ENCODE results near the gene CHI3L2. TPM values are rescaled to one million over a fixed set of nuclear protein-coding genes. Genes with fewer than 3 reads are reported as not detected.
A peak's percentile ranks its signal among the peaks of the same experiment; 100 is the strongest.

Gene CHI3L2
- total RNA-seq, 2 donors from 2014 or later = 9.0 to 10.6 TPM

DNA sequence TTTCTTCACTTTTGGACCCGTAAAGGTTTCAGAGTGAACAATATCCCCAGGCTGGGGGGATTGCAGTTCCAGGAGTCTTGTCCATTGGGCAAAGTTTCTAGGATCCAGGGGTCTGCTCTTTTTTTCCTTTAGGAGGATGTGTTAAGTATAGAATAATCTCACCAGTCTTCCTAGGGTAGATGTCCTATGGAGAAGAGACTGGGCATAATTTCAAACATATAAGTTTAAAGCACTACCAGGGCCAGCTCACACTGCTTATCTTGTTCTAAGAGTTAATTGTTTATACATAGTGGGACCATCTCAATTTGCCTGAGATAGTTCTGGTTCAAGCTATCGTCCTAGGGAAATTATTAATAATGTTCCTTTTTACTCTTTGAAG is 1.2 kb downstream of the CHI3L2 start:
- Mint-ChIP-seq H3K27me3 (ENCODE audit: low read depth) (no peaks in the 10 kb centered on the region), H3K4me1 (ENCODE audit: low read depth) (peaks cover 86% of the 10 kb centered on the region), H3K27ac (no peak overlapping the region), H3K36me3 (ENCODE audit: insufficient read depth in 2 of 2) (no peaks in the 10 kb centered on the region), H3K9me3 (no peaks in the 10 kb centered on the region), H3K4me3 (peak overlapping the region; percentile 51 to 56)
- ATAC-seq (replicated peaks in 1 of 2) (no peak), DNase-seq (no peak)

- DNase-seq (no peak), ATAC-seq (replicated peaks in 1 of 2) (no peak)
- Mint-ChIP-seq H3K27me3 (ENCODE audit: low read depth) (no peaks in the 10 kb centered on the region), H3K4me1 (ENCODE audit: low read depth) (peaks cover 66% of the 10 kb centered on the region), H3K27ac (no peak overlapping the region), H3K9me3 (no peaks in the 10 kb centered on the region), H3K4me3 (peak overlapping the region in 1 of 2 donors; percentile 33), H3K36me3 (ENCODE audit: insufficient read depth in 2 of 2) (no peaks in the 10 kb centered on the region)
Observed at GRCh38 chr1:111232134-111232533, 4.6 kb downstream of the CHI3L2 start.

DNA sequence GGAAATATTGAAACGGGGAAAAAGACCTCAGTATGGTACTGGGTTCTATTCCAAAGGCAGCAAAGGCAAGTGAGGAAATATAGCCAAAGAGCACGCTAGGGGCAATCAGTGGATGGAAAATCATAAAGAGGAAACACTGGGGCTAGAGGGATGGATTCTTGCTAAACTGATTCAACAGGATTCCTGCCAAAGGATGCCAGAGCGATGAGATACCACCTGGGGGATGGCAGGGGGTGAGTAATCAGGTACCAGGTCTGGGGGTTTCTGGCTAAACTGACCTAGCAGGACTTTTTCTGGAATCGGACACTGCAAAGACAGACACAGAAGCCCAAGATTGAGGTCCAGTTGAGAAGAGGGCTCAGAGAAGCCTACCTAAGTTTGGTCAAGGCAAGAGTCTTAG is 6.7 kb downstream of the CHI3L2 start:
- Mint-ChIP-seq H3K36me3 (ENCODE audit: insufficient read depth in 2 of 2) (no peaks in the 10 kb centered on the region), H3K4me3 (no peak overlapping the region), H3K27ac (peak overlapping the region; percentile 10), H3K27me3 (ENCODE audit: low read depth) (no peaks in the 10 kb centered on the region), H3K4me1 (ENCODE audit: low read depth) (peaks cover 45% of the 10 kb centered on the region), H3K9me3 (no peaks in the 10 kb centered on the region)
- DNase-seq = no peak
- ATAC-seq (replicated peaks in 1 of 2) = no peak

- Mint-ChIP-seq H3K27me3 (ENCODE audit: low read depth) (no peaks in the 10 kb centered on the region), H3K4me3 (no peak overlapping the region), H3K4me1 (ENCODE audit: low read depth) (peaks cover 39% of the 10 kb centered on the region), H3K27ac (no peak overlapping the region), H3K9me3 (no peaks in the 10 kb centered on the region), H3K36me3 (ENCODE audit: insufficient read depth in 2 of 2) (no peaks in the 10 kb centered on the region)
- ATAC-seq (replicated peaks in 1 of 2) (peak; percentile 80 to 88), DNase-seq (no peak)
Observed at GRCh38 chr1:111234866-111235265, 7.4 kb downstream of the CHI3L2 start.

GRCh38 chr1:111236379-111236778 is 8.9 kb downstream of the CHI3L2 start:
- no peak overlapping the region for H3K4me3 Mint-ChIP-seq
- ATAC-seq (replicated peaks in 1 of 2) = no peak
- H3K27me3 Mint-ChIP-seq (ENCODE audit: low read depth) = no peaks in the 10 kb centered on the region
- no peak for DNase-seq
- no peaks in the 10 kb centered on the region for H3K9me3 Mint-ChIP-seq
- H3K27ac Mint-ChIP-seq = peak overlapping the region; percentile 39
- H3K4me1 Mint-ChIP-seq (ENCODE audit: low read depth) = peaks cover 23% of the 10 kb centered on the region
- no peaks in the 10 kb centered on the region for H3K36me3 Mint-ChIP-seq (ENCODE audit: insufficient read depth in 2 of 2)

DNA sequence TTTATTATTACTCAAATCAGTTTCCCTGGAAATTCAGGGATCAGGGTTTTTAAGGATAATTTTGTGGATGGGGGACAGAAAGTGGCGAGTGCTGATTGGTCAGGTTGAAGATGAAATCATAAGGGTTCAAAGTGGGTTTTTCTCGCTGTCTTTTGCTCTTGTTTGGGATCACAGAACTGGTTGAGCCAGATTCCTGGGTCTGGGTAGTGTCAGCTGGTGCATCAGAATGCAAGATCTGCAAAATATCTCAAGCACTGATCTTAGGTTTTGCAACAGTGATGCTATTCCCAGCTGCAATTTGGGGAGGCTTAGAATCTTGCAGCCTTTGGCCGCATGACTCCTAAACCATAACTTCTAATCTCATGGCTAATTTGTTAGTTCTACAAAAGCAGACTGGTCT is 9.3 kb downstream of the CHI3L2 start:
- Mint-ChIP-seq H3K36me3 (ENCODE audit: insufficient read depth in 2 of 2) (no peaks in the 10 kb centered on the region), H3K4me3 (no peak overlapping the region), H3K27ac (no peak overlapping the region), H3K9me3 (no peaks in the 10 kb centered on the region), H3K27me3 (ENCODE audit: low read depth) (no peaks in the 10 kb centered on the region), H3K4me1 (ENCODE audit: low read depth) (peaks cover 19% of the 10 kb centered on the region)
- no peak for DNase-seq
- ATAC-seq (replicated peaks in 1 of 2) = no peak

DNA sequence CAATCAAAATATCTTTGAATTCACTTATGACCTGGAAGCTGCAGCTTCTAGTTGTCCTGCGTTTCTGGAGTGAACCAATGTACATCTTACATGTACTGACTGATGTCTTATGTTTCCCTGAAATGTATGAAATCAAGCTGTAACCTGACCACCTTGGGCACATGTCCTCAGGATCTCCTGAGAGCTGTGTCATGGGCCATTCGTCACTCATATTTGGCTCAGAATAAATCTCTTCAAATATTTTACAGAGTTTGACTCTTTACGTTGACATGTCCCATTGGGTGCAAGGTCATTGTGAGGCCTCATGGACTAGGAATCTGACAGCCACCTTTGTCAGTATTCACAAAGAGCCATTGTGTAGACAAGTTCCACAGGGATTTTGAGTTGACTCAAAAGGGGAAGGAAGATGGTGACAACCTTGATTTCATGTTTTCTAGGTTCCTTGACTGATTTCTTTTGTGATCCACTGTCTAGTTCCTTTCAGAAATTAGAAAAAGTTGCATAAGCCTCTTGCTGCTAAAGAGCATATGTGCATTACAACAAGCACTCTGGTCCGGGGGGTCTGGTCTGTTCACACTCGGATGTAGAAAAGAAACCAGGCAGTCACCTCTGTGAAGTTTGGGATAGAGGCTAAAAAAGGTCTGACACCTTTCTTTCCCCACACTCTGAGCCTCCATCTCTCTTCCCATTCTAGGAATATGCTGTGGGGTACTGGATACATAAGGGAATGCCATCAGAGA is 10.7 kb downstream of the CHI3L2 start:
- H3K4me1 Mint-ChIP-seq (ENCODE audit: low read depth) = peaks cover 12% of the 10 kb centered on the region
- DNase-seq (no peak), ATAC-seq (replicated peaks in 1 of 2) (no peak)
- no peak overlapping the region for H3K27ac Mint-ChIP-seq
- no peaks in the 10 kb centered on the region for H3K27me3 Mint-ChIP-seq (ENCODE audit: low read depth)
- H3K9me3 Mint-ChIP-seq = no peaks in the 10 kb centered on the region
- H3K36me3 Mint-ChIP-seq (ENCODE audit: insufficient read depth in 2 of 2) = no peaks in the 10 kb centered on the region
- no peak overlapping the region for H3K4me3 Mint-ChIP-seq

GRCh38 chr1:111241797-111242196 is 14.3 kb downstream of the CHI3L2 start:
- H3K36me3 Mint-ChIP-seq (ENCODE audit: insufficient read depth in 2 of 2) = no peaks in the 10 kb centered on the region
- no peak overlapping the region for H3K27ac Mint-ChIP-seq
- no peaks in the 10 kb centered on the region for H3K27me3 Mint-ChIP-seq (ENCODE audit: low read depth)
- no peaks in the 10 kb centered on the region for H3K9me3 Mint-ChIP-seq
- DNase-seq (no peak), ATAC-seq (replicated peaks in 1 of 2) (no peak)
- H3K4me1 Mint-ChIP-seq (ENCODE audit: low read depth) = no peaks in the 10 kb centered on the region
- H3K4me3 Mint-ChIP-seq = no peak overlapping the region

GRCh38 chr1:111242805-111243523 is 15.5 kb downstream of the CHI3L2 start:
- Mint-ChIP-seq H3K9me3 (no peaks in the 10 kb centered on the region), H3K36me3 (ENCODE audit: insufficient read depth in 2 of 2) (no peaks in the 10 kb centered on the region), H3K27ac (no peak overlapping the region), H3K4me1 (ENCODE audit: low read depth) (no peaks in the 10 kb centered on the region), H3K4me3 (no peak overlapping the region), H3K27me3 (ENCODE audit: low read depth) (no peaks in the 10 kb centered on the region)
- DNase-seq (no peak), ATAC-seq (replicated peaks in 1 of 2) (no peak)

DNA sequence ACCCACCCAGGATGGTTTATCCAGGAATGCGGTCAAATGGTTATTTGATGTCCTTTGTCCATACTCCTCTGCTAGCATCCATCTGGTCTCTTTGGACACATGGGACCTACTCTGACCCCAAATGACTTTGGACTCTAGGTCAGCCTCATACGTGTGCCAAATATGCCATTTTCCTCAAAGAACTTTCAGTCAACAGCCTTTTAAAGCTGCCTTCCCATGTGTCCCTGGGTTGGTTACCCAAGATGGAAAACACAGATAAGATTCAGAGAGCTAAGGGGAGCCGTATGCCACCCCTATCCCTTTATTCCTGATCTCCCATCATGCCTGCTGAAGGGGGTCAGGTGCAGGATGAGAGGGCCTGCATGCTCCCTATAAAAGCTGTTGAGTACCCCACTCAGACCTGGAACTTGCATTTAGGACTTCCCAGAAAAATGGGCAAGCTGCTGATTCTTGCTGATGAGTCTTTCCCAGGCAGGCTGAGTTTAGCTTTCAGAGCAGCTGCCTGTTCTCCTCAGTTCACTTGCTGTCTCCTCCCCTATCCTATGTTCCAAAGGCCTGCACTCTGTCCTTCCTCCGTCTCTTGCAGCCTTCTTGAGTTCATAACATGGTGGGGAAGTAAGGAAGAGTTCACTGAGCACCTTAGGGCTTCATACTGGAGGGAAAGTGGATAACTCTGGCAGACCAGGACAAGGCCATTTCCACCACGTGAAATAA is 19.8 kb downstream of the CHI3L2 start:
- ATAC-seq (replicated peaks in 1 of 2) = no peak
- no peaks in the 10 kb centered on the region for H3K27me3 Mint-ChIP-seq (ENCODE audit: low read depth)
- no peaks in the 10 kb centered on the region for H3K36me3 Mint-ChIP-seq (ENCODE audit: insufficient read depth in 2 of 2)
- no peak overlapping the region for H3K4me3 Mint-ChIP-seq
- no peak for DNase-seq
- peaks cover 16% of the 10 kb centered on the region for H3K4me1 Mint-ChIP-seq (ENCODE audit: low read depth)
- no peak overlapping the region for H3K27ac Mint-ChIP-seq
- H3K9me3 Mint-ChIP-seq = no peaks in the 10 kb centered on the region

DNA sequence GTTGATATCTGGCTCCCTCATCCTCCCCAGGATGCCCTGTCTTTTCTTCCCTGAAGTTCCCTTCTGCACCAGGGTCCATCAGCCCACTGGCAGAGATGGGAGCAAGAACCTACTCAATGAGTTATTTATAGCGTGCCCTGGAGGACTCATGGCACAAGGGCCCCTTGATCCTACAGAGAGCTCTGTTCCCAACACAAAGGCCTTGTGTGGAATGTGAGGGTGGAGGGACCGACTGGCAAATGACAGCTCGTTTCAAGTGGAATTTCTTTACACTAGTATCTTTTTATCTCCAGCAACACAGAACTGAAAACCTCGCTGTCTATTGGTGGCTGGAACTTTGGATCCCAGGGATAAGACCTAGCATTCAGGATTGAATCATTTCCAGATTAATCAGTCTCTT is 22.4 kb downstream of the CHI3L2 start:
- no peak overlapping the region for H3K4me3 Mint-ChIP-seq
- DNase-seq (no peak), ATAC-seq (replicated peaks in 1 of 2) (no peak)
- H3K9me3 Mint-ChIP-seq = no peaks in the 10 kb centered on the region
- H3K27me3 Mint-ChIP-seq (ENCODE audit: low read depth) = no peaks in the 10 kb centered on the region
- H3K36me3 Mint-ChIP-seq (ENCODE audit: insufficient read depth in 2 of 2) = no peaks in the 10 kb centered on the region
- H3K27ac Mint-ChIP-seq = no peak overlapping the region
- H3K4me1 Mint-ChIP-seq (ENCODE audit: low read depth) = peaks cover 20% of the 10 kb centered on the region

- Mint-ChIP-seq H3K27ac (peak overlapping the region; percentile 66), H3K36me3 (ENCODE audit: insufficient read depth in 2 of 2) (no peaks in the 10 kb centered on the region), H3K9me3 (no peaks in the 10 kb centered on the region), H3K27me3 (ENCODE audit: low read depth) (no peaks in the 10 kb centered on the region), H3K4me3 (no peak overlapping the region), H3K4me1 (ENCODE audit: low read depth) (peaks cover 20% of the 10 kb centered on the region)
- DNase-seq = no peak
- ATAC-seq (replicated peaks in 1 of 2) = peak in 1 of 2 donors; percentile 50
Observed at GRCh38 chr1:111251570-111251969, 24.1 kb downstream of the CHI3L2 start.

DNA sequence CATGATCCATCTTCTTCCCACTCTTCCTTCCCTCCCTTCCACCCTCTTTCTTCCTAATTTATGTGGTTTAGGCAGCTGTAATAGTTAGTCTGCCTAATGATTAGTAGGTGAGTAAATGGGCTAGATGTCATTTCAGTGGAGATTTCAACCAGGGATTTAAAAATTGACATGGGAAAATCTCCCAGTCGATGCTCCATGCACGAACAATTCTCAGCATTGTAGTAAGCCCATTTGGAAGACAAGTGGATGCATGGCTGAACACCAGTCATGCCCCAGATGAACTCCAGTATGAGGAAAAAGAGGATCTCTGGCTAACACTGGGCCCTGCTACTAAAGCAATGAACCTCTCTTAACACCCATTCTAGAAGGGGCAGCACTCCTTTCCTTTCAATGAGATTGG is 25.3 kb downstream of the CHI3L2 start:
- H3K27me3 Mint-ChIP-seq (ENCODE audit: low read depth) = no peaks in the 10 kb centered on the region
- no peak overlapping the region for H3K27ac Mint-ChIP-seq
- H3K4me1 Mint-ChIP-seq (ENCODE audit: low read depth) = peaks cover 20% of the 10 kb centered on the region
- DNase-seq (no peak), ATAC-seq (replicated peaks in 1 of 2) (no peak)
- H3K36me3 Mint-ChIP-seq (ENCODE audit: insufficient read depth in 2 of 2) = no peaks in the 10 kb centered on the region
- H3K4me3 Mint-ChIP-seq = no peak overlapping the region
- H3K9me3 Mint-ChIP-seq = no peaks in the 10 kb centered on the region

Data from activated T-cell treated with anti-CD3 and anti-CD28 coated beads, Interleukin-2, amount 50 U/mL, for 72 hours (primary cell).